HEK293T (cell line): Measurements from ENCODE around the gene LTBP1.

Source experiments
- CTCF ChIA-PET: fragments of 350-600 bp; formaldehyde crosslinking; extraction: SDS; loops from one replicate; lab custom pipeline; 2021; ENCODE audit warnings: antibody characterized with exemption, inconsistent platforms; lab: Yijun Ruan, JAX
- POLR2A ChIA-PET: fragments of 350-600 bp; formaldehyde crosslinking; extraction: SDS; loops from one replicate; lab custom pipeline; 2020; ENCODE audit warnings: antibody characterized with exemption, inconsistent platforms; lab: Yijun Ruan, JAX
- DNase-seq: peaks from one replicate; pipeline ENCODE4 v3.0.0; 2012; ENCODE audit warnings: mixed read lengths; ENCODE audit errors: extremely low spot score
- ARNT ChIP-seq: fragments of 450-650 bp; IDR thresholded peaks from 2 replicates; pipeline ENCODE4 v1.6.1; 2017; ENCODE audit warnings: mild to moderate bottlenecking
- BHLHE40 ChIP-seq: fragments of 450-650 bp; IDR thresholded peaks from 2 replicates; pipeline ENCODE4 v1.6.1; 2016; ENCODE audit warnings: mild to moderate bottlenecking, moderate library complexity, borderline replicate concordance
- CTBP1 ChIP-seq: fragments of 450-650 bp; IDR thresholded peaks from 2 replicates; pipeline ENCODE4 v1.6.1; 2016; ENCODE audit warnings: borderline replicate concordance
- ELF4 ChIP-seq: fragments of 450-650 bp; IDR thresholded peaks from 2 replicates; pipeline ENCODE4 v1.6.1; 2017; ENCODE audit warnings: antibody characterized with exemption
- FOXA1 ChIP-seq: fragments of 450-650 bp; IDR thresholded peaks from 2 replicates; pipeline ENCODE4 v1.6.1; 2016; ENCODE audit warnings: mild to moderate bottlenecking
- FOXK2 ChIP-seq: fragments of 450-650 bp; IDR thresholded peaks from 2 replicates; pipeline ENCODE4 v1.6.1; 2016; ENCODE audit warnings: mild to moderate bottlenecking
- FOXM1 ChIP-seq: fragments of 450-650 bp; IDR thresholded peaks from 2 replicates; pipeline ENCODE4 v1.6.1; 2017; ENCODE audit warnings: mild to moderate bottlenecking, borderline replicate concordance
- HDGF ChIP-seq: fragments of 450-650 bp; IDR thresholded peaks from 2 replicates; pipeline ENCODE4 v1.6.1; 2017; ENCODE audit warnings: antibody characterized with exemption, borderline replicate concordance
- L3MBTL2 ChIP-seq: fragments of 450-650 bp; conservative IDR thresholded peaks from 2 replicates; pipeline ENCODE4 v1.6.1; 2016; ENCODE audit warnings: mild to moderate bottlenecking
- LEF1 ChIP-seq: fragments of 450-650 bp; IDR thresholded peaks from 2 replicates; pipeline ENCODE4 v1.6.1; 2017; ENCODE audit warnings: mild to moderate bottlenecking, borderline replicate concordance
- NFRKB ChIP-seq: fragments of 450-650 bp; IDR thresholded peaks from 2 replicates; pipeline ENCODE4 v1.6.1; 2016; ENCODE audit warnings: mild to moderate bottlenecking, moderate library complexity
- PKNOX1 ChIP-seq: fragments of 450-650 bp; IDR thresholded peaks from 2 replicates; pipeline ENCODE4 v1.6.1; 2016
- SP1 ChIP-seq: fragments of 450-650 bp; IDR thresholded peaks from 2 replicates; pipeline ENCODE4 v1.6.1; 2017
- SUZ12 ChIP-seq: fragments of 450-650 bp; IDR thresholded peaks from 2 replicates; pipeline ENCODE4 v1.6.1; 2016; ENCODE audit warnings: mild to moderate bottlenecking
- TARDBP ChIP-seq: fragments of 450-650 bp; IDR thresholded peaks from 2 replicates; pipeline ENCODE4 v1.6.1; 2016
- ZNF384 ChIP-seq: fragments of 450-650 bp; IDR thresholded peaks from 2 replicates; pipeline ENCODE4 v1.6.1; 2016

LTBP1 gene

DNA sequence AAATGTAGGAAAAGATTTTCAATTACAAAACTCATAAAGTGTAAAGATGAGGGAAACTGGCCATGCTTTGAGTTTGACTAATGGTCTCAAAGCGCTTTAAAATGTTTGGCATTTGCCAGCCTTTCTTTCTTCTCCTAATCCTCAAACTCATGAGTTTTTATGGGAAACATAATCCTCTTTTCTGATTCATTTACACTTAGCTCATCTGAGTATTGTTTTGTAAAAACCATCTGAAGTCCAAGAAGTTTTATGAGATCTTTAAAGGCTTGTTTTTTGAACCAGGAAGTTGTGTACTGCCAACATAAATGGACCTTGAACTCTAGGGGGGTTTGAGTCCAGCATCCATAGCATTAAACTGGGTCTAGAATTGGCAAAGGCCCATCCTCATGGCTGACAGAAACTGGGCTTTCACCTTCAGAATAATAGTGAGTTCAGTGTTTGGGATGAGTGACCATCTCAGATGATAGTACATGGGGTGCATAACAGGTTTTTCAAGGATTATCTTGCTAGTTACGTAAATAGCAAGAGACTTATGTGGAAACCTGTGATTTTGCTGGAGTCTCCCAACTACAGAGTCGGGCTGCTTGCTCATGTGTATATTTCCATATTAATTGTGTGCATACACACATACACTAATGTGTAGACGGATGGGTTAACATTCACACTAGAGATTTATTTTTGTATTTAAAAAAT is 3.8 kb upstream of the LTBP1 start:
- POLR2A ChIA-PET, result no interaction called here
- CTCF ChIA-PET, result interaction anchor here (0.6 kb wide), 1 partner anchor 295 kb away, joined by 4 read pairs; no protein-coding TSS in a partner anchor

GRCh38 chr2:32945286-32945685 is 1.5 kb upstream of the LTBP1 start:
- CTCF ChIA-PET, result no interaction called here
- no peak for DNase-seq
- POLR2A ChIA-PET, result no interaction called here
- TF ChIP-seq CTBP1 (no peak), HDGF (no peak), PKNOX1 (no peak), SUZ12 (no peak), L3MBTL2 (no peak), FOXA1 (no peak), FOXK2 (no peak)

More for the DNA sequence above, 3.8 kb upstream of the LTBP1 start:
- no peak for DNase-seq
- TF ChIP-seq LEF1 (no peak), NFRKB (no peak), FOXK2 (no peak), TARDBP (no peak), ZNF384 (no peak), FOXM1 (no peak), L3MBTL2 (no peak), BHLHE40 (no peak), FOXA1 (no peak), ELF4 (no peak), SUZ12 (no peak), CTBP1 (no peak), SP1 (no peak), PKNOX1 (no peak), HDGF (no peak), ARNT (no peak)

- TF ChIP-seq FOXA1, result no peak
- no peak for TF ChIP-seq LEF1
- TF ChIP-seq ELF4, result no peak
- no peak for TF ChIP-seq TARDBP
- TF ChIP-seq CTBP1, result no peak
- TF ChIP-seq PKNOX1, result no peak
- TF ChIP-seq SP1, result no peak
- TF ChIP-seq NFRKB, result no peak
- no peak for TF ChIP-seq FOXK2
- TF ChIP-seq HDGF, result no peak
- no peak for TF ChIP-seq L3MBTL2
- DNase-seq, result peak; percentile 50
- POLR2A ChIA-PET, result interaction anchor here (1.1 kb wide), 2 partner anchors 13 to 124 kb away, joined by 3 read pairs; no protein-coding TSS in a partner anchor
- CTCF ChIA-PET, result no interaction called here
Measured at GRCh38 chr2:32947076-32947483, 327 bp downstream of the LTBP1 start.

DNA sequence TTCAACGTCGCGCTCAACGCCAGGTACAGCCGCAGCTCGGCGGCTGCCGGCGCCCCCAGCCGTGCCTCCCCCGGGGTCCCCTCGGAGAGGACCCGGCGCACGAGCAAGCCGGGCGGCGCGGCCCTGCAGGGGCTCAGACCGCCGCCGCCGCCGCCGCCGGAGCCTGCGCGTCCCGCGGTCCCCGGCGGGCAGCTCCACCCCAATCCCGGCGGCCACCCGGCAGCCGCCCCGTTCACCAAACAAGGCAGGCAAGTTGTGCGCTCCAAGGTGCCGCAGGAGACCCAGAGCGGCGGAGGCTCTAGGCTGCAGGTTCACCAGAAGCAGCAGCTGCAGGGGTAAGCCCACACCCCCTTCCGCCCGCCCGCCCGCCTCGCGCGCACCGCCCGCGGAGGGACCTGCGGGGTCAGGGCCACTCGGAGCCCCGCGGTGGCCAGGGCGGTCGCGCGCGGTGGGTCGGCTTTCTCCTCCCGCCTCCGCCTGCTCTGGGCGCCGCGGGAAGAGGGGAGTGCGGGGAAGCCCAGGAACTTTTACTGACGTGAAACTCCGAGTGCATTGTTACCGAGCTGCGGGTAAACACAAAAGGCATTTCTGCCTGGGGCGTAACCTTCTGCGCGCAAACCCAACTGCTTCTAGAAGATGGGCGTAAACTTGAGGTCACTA is 861 bp downstream of the LTBP1 start:
- CTCF ChIA-PET, result no interaction called here
- DNase-seq, result peak; percentile 52
- POLR2A ChIA-PET, result interaction anchor here (1.1 kb wide), 2 partner anchors 14 to 125 kb away, joined by 3 read pairs; no protein-coding TSS in a partner anchor
- TF ChIP-seq L3MBTL2 (no peak), HDGF (no peak), LEF1 (no peak), ELF4 (no peak), FOXK2 (no peak), PKNOX1 (no peak), FOXA1 (no peak), SP1 (no peak), FOXM1 (no peak), ARNT (no peak), TARDBP (no peak), CTBP1 (no peak), BHLHE40 (no peak), ZNF384 (no peak), NFRKB (no peak), SUZ12 (no peak)

GRCh38 chr2:32948266-32948665 is 1.5 kb downstream of the LTBP1 start:
- CTCF ChIA-PET, result no interaction called here
- DNase-seq, result no peak
- POLR2A ChIA-PET, result interaction anchor here (1.1 kb wide), 2 partner anchors 15 to 125 kb away, joined by 3 read pairs; no protein-coding TSS in a partner anchor

More at GRCh38 chr2:32948266-32948665, 1.5 kb downstream of the LTBP1 start:
- TF ChIP-seq BHLHE40 (no peak), CTBP1 (no peak), L3MBTL2 (no peak), FOXK2 (no peak), PKNOX1 (no peak), ARNT (no peak), FOXA1 (no peak), SUZ12 (no peak), TARDBP (no peak), ELF4 (no peak), LEF1 (no peak), HDGF (no peak)
